ENCODE data around the gene CKS2.
"Not testable (repeated sequence)": the region's sequence is repeated elsewhere in the genome, so short reads cannot be mapped to it uniquely, and the experiment has no call there.

The CKS2 gene

DNA sequence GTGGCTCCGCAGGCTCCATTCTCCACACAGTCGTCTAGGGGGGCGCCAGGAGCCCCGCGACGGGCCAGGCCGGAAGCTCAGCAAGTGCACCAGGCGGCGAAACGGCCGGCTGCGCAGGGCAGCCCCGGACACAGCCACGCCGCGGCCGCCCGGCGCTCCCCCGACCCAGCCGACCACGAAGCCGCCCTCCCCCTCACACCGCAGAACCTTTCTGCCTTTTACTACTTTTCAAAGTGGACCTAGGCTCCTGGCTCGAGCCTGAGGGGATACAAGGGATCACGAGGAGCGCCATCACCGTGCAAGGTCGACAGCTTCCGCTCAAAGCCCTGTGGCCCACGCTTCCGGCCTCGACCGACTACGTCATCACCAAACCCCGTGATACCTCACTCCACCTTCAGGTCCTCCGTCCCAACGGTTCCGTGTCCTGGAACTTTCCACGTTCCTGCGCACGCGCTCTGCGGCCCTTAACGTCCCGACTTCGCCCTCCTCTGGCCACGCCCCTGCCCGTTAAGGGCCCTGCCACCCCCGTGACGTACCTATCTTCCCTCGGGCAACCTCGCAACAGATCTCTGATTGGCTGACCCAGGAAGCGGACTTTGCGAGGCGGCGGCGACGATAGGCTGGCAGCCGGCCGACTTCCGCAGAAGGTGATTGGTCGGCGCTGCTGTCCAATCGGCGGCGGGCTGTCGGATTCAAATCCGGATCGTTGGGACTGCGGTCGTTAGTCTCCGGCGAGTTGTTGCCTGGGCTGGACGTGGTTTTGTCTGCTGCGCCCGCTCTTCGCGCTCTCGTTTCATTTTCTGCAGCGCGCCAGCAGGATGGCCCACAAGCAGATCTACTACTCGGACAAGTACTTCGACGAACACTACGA, at the start of gene CKS2:
Gene CKS2, plus strand, starts transcription at position 721 of the 871 bp plus-strand sequence. Its CDS starts 98 bp downstream, at position 819.
- DNase-seq = peak; percentile 88 to 100 (median 99)

GRCh38 chr9:89273528-89274279, 37.3 kb upstream of the CKS2 start:
- no peak for DNase-seq

DNA sequence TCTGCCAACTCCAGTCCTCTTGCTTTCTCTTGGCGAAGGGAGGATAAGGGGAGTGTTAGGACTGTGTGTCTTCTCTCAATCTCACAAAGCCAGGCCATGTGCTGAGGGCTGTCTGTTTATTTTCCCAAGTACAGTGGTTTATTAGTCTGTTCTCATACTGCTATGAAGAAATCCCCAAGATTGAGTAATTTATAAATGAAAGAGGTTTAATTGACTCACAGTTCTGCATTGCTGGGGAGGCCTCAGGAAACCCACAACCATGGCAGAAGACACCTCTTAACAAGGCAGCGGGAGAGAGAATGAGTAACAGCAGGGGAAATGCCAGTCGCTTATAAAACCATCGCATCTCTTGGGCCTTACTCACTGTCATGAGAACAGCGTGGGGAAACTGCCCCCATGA, 36.2 kb upstream of the CKS2 start:
- no peak for DNase-seq

DNA sequence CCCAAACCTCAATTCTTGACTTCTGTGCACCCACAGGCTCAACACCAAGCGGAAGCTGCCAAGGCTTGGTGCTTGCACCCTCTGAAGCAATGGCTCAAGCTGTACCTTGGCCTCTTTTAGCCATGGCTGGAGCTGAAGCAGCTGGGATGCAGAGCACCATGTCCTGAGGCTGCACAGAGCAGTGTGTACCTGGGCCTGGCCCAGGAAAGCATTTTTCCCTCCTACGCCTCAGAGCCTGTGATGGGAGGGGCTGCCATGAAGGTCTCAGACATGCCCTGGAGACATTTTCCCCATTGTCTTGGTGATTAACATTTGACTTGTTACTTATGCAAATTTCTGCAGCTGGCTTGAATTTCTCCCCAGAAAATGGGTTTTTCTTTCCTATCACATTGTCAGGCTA, 35.0 kb upstream of the CKS2 start:
- not testable (repeated sequence) for DNase-seq

DNA sequence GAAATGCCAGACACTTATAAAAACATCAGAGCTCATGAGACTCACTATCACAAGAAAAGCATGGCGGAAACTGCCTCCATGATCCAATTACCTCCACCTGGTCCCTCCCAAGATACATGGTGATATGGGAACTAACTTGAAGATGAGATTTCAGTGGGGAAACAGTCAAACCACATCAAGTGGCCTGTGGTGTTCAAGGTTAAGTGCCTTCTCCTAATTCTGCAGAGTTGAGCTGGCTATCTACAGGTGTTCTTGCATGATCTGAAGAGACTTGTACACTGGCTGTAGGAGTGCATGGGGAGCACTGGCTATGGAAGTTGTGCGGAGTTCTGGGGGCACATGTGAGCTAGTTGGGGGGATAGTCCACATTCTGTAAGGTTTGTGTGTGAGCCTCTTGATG, 34.0 kb upstream of the CKS2 start:
- no peak for DNase-seq

- no peak for DNase-seq
These were observed 33.5 kb upstream of the CKS2 start for GRCh38 chr9:89277454-89277853.

DNA sequence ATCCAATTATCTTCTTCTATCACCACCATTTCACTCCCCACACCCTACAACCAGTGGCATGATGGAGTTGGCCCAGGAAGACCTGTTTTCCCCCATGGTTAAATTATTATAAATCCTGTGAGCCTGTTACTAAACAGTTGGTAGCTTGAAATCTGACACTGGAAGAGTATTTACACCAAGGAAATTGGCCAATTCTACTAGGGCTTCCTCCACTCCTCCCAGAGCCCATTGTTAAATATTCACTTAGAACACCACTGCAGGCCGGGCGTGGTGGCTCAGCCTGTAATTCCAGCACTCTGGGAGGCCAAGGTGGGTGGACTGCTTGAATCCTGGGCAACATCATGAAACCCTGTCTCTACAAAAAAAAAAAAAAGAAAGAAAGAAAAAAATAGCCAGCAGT, 32.4 kb upstream of the CKS2 start:
- DNase-seq = no peak

- peak in 2 of 51 donors; percentile 14 to 34 for DNase-seq
These were observed 31.8 kb upstream of the CKS2 start for GRCh38 chr9:89278997-89279739.

- DNase-seq = no peak
These were observed 29.9 kb upstream of the CKS2 start for GRCh38 chr9:89281106-89281505.

GRCh38 chr9:89282248-89282968, 28.6 kb upstream of the CKS2 start:
- peak in 2 of 51 donors; percentile 3 to 4 for DNase-seq

GRCh38 chr9:89284076-89284475, 26.9 kb upstream of the CKS2 start:
- no peak for DNase-seq

DNA sequence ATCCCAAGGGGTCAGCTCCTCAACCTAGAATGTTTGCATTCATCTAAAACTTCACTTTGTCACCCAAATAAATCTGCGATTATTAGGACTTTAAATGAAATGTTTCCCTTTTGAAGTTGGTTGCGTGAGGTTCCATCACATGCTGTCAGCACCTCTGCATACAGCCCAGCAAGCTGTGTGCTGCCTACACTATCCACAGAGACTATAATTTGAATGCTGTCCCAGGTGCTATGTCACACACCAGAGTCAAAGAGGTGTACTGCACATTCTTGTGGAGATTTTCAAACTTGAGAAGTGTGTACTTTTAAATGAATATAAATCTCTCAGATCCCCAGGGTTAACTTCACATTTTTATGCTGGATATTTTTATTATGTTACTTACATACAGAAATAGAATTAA, 19.3 kb upstream of the CKS2 start:
- DNase-seq = no peak

GRCh38 chr9:89293014-89293413, 18.0 kb upstream of the CKS2 start:
- DNase-seq = no peak

GRCh38 chr9:89295400-89295799, 15.6 kb upstream of the CKS2 start:
- no peak for DNase-seq

GRCh38 chr9:89301996-89302395, 9.0 kb upstream of the CKS2 start:
- not testable (repeated sequence) for DNase-seq

- no peak for DNase-seq
These were observed 6.8 kb upstream of the CKS2 start for GRCh38 chr9:89304020-89304833.

DNA sequence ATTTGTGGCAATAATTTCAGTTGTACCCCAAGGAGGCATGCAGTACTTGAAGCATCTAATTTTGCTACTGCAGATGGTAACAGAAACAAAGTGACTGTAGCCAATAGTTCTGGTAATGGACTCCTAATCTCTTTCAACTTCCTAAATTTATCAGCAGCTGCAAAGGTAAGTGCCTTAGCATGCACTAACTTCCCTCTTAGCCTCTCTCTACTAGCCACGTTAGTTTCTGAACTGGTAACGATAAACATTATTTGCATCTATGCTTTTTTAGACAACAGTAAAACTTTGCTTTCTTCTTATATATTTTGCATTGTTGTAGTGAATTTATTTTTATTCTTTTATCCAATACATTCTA, 6.2 kb upstream of the CKS2 start:
- DNase-seq = no peak

GRCh38 chr9:89305868-89306267, 5.1 kb upstream of the CKS2 start:
- DNase-seq = no peak

GRCh38 chr9:89309166-89309565, 1.8 kb upstream of the CKS2 start:
- DNase-seq = no peak
